M059J (cell line): ENCODE measurements around the gene DHX32. TPM values are rescaled to one million over a fixed set of nuclear protein-coding genes. Genes with fewer than 3 reads are reported as not detected.

ENCODE experiments used
- DNase-seq: peaks from one replicate; pipeline ENCODE4 v3.0.0-alpha.2; 2012; ENCODE audit warnings: low read depth
- total RNA-seq: library from RNA; depleted of rRNA; stranded (reverse); fragments of >200 nt; shearing (Covaris generic); gene quantifications from 2 replicates; pipeline ENCODE4 v1.2.3, GENCODE V29; 2014; rRNA removed

The DHX32 gene
- total RNA-seq, 1 experiment from 2014 or later, result 60.0 TPM

GRCh38 chr10:125802739-125803138 is 78.4 kb downstream of the DHX32 start:
- no peak for DNase-seq

- DNase-seq, result no peak
Measured at GRCh38 chr10:125802131-125802530, 79.0 kb downstream of the DHX32 start.

GRCh38 chr10:125801574-125801973 is 79.5 kb downstream of the DHX32 start:
- no peak for DNase-seq

- DNase-seq, result no peak
Measured at GRCh38 chr10:125799451-125800182, 81.5 kb downstream of the DHX32 start.

- DNase-seq, result no peak
Measured at GRCh38 chr10:125797994-125798662, 83.0 kb downstream of the DHX32 start.

- DNase-seq, result no peak
Measured at GRCh38 chr10:125797424-125797823, 83.7 kb downstream of the DHX32 start.

- no peak for DNase-seq
Measured at GRCh38 chr10:125795637-125796190, 85.4 kb downstream of the DHX32 start.

- no peak for DNase-seq
Measured at GRCh38 chr10:125795128-125795527, 86.0 kb downstream of the DHX32 start.

GRCh38 chr10:125792342-125793300 is 88.5 kb downstream of the DHX32 start:
- DNase-seq, result no peak

GRCh38 chr10:125788156-125789034 is 92.7 kb downstream of the DHX32 start:
- no peak for DNase-seq

Other genes with a start within 250 kb of the DHX32 start
- gene TEX36, start 198.1 kb downstream of the DHX32 start, total RNA-seq, result 0.10 TPM in 1 of 2 replicates, not detected in the other
- gene EDRF1, start 161.6 kb downstream of the DHX32 start, total RNA-seq, result 19.8 and 30.2 TPM in 2 replicates
- gene MMP21, start 105.5 kb downstream of the DHX32 start, total RNA-seq, result 0.05 TPM in 1 of 2 replicates, not detected in the other
- 73.3 and 100 TPM in 2 replicates for gene UROS, start 58.0 kb downstream of the DHX32 start, total RNA-seq
- gene BCCIP, start 57.7 kb downstream of the DHX32 start, total RNA-seq, result 87.6 and 103 TPM in 2 replicates
- gene FANK1, start 15.3 kb upstream of the DHX32 start, total RNA-seq, result 4.5 and 11.2 TPM in 2 replicates